Vagina (tissue), 2 donors: ENCODE data around the gene ATP5MG. TPM values are rescaled to one million over a fixed set of nuclear protein-coding genes. Genes with fewer than 3 reads are reported as not detected.

ENCODE experiments used
- DNase-seq, 2 donors: peaks; one replicate each; pipeline ENCODE4 v3.0.0-alpha.2; 2017; ENCODE audit errors: extremely low spot score in 2 of 2
- H3K27ac ChIP-seq: fragments of 200-600 bp; sonication (generic); one replicate; pipeline ENCODE4 v1.5.1; 2019
- H3K27me3 ChIP-seq: fragments of 200-600 bp; sonication (generic); one replicate; pipeline ENCODE4 v1.5.1; 2019
- H3K36me3 ChIP-seq, 2 donors: fragments of 200-600 bp; sonication (generic); one replicate each; pipeline ENCODE4 v1.5.1; 2017 to 2019
- H3K4me1 ChIP-seq: fragments of 200-600 bp; sonication (generic); one replicate; pipeline ENCODE4 v1.5.1; 2019
- H3K4me3 ChIP-seq, 2 donors: fragments of 200-600 bp; sonication (generic); 1 replicate in 1 of 2; 2 replicates in 1 of 2; pipeline ENCODE4 v1.5.1; 2016 to 2019
- H3K9me3 ChIP-seq: fragments of 200-600 bp; sonication (generic); one replicate; pipeline ENCODE4 v1.5.1; 2019
- POLR2A ChIP-seq, 2 donors: fragments of 450-650 bp; IDR thresholded peaks; one replicate each; pipeline ENCODE4 v1.6.1; 2017; ENCODE audit warnings: antibody characterized with exemption in 2 of 2, mild to moderate bottlenecking in 2 of 2, moderate library complexity in 2 of 2
- POLR2AphosphoS5 ChIP-seq, 2 donors: sonication (generic); formaldehyde crosslinking; IDR thresholded peaks; one replicate each; pipeline ENCODE4 v1.9.0; 2017; ENCODE audit warnings: antibody characterized with exemption in 2 of 2, mild to moderate bottlenecking in 2 of 2, low read depth in 1 of 2; ENCODE audit not compliant: insufficient read depth in 1 of 2
- intact Hi-C: fragments of 100-400 bp; cut with DNase I; formaldehyde crosslinking; loops from one replicate; pipeline ENCODE4 v1.15.1; 2023
- total RNA-seq: library from RNA; depleted of rRNA; stranded (reverse); fragments of >200 nt; gene quantifications from one replicate; pipeline ENCODE4 v1.2.3, GENCODE V29; 2016
- TF ChIP-seq, protein P1 (sequence below), 3 experiments: fragments of 450-650 bp in 2 of 3; fragments of 200-600 bp in 1 of 3; sonication (generic) in 1 of 3; IDR thresholded peaks; one replicate each; pipeline ENCODE4 v1.5.1; 2017 to 2019; ENCODE audit warnings: antibody characterized with exemption in 3 of 3, mild to moderate bottlenecking in 2 of 3, moderate library complexity in 2 of 3

The ATP5MG gene
- total RNA-seq, 1 donor from 2014 or later = 169 TPM

DNA sequence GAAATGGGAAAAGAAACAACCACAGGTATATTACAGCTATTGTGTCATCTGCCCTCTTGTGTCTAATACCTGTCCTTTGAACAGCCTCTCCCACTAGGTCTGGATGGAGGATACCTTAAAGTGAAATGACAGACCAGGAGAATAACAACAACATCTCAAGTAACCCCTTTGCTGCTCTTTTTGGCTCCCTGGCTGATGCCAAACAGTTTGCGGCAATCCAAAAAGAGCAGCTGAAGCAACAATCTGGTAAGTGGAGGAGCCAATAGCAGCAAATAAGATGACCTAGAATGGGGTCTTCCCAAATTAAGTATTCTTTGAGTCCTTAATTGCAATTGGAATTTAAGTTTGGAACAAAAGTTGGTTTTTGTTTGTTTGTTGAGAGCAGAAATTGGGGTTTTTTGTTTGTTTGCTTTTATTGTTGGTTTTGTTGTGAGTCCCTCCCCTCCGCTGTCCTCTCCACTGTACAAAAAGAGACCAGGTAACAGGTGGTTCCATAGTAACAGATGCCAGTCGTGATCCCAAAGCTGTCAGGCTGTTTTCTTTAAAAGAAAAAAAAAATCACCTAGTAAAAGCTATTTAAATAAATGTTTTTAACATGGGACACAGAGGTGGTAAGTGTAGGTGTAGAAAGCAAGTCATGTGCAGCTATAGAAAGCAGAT lies 36.3 kb upstream of the ATP5MG start:
- H3K9me3 ChIP-seq = no peaks in the 10 kb centered on the region
- peaks cover 26% of the 10 kb centered on the region for H3K4me1 ChIP-seq
- TF ChIP-seq, protein P1, sequence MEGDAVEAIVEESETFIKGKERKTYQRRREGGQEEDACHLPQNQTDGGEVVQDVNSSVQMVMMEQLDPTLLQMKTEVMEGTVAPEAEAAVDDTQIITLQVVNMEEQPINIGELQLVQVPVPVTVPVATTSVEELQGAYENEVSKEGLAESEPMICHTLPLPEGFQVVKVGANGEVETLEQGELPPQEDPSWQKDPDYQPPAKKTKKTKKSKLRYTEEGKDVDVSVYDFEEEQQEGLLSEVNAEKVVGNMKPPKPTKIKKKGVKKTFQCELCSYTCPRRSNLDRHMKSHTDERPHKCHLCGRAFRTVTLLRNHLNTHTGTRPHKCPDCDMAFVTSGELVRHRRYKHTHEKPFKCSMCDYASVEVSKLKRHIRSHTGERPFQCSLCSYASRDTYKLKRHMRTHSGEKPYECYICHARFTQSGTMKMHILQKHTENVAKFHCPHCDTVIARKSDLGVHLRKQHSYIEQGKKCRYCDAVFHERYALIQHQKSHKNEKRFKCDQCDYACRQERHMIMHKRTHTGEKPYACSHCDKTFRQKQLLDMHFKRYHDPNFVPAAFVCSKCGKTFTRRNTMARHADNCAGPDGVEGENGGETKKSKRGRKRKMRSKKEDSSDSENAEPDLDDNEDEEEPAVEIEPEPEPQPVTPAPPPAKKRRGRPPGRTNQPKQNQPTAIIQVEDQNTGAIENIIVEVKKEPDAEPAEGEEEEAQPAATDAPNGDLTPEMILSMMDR (IDR thresholded peaks at IDR 0.05) = no peak
- TF ChIP-seq POLR2AphosphoS5 (IDR thresholded peaks at IDR 0.05; ENCODE audit: insufficient read depth in 1 of 2, low read depth in 1 of 2) (no peak), POLR2A (IDR thresholded peaks at IDR 0.05) (no peak)
- H3K27ac ChIP-seq = no peak overlapping the region
- no peaks in the 10 kb centered on the region for H3K27me3 ChIP-seq
- intact Hi-C loops = no loop called here
- no peak overlapping the region for H3K4me3 ChIP-seq
- DNase-seq = no peak
- H3K36me3 ChIP-seq = peaks cover 0 to 38% of the 10 kb centered on the region in 2 donors

DNA sequence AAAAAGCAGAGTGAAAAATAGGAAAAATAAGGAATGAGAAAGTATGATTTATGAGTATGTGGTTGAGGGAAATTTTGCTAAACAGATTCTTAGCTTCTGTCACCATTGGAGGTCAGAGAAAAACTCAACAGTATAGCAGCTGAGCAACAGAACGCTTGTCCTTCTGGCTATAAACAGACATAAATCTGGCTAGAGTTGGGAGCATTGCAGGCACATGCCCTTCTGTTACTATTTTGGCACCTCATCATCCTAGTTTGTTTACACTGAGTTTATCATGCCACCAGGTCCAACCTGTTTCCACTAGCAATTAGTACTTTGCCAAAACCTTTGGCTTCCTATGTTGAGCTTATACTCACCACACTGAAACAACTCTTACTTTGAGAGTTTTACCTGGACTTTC lies 35.1 kb upstream of the ATP5MG start:
- H3K27me3 ChIP-seq = no peaks in the 10 kb centered on the region
- no peak for DNase-seq
- peaks cover 14% of the 10 kb centered on the region for H3K4me1 ChIP-seq
- no peaks in the 10 kb centered on the region for H3K9me3 ChIP-seq
- H3K4me3 ChIP-seq = no peak overlapping the region
- TF ChIP-seq POLR2A (IDR thresholded peaks at IDR 0.05) (no peak), POLR2AphosphoS5 (IDR thresholded peaks at IDR 0.05; ENCODE audit: insufficient read depth in 1 of 2, low read depth in 1 of 2) (peak in 1 of 2 donors; percentile 46)
- intact Hi-C loops = no loop called here
- H3K27ac ChIP-seq = no peak overlapping the region
- peaks cover 6 to 50% of the 10 kb centered on the region in 2 donors for H3K36me3 ChIP-seq

DNA sequence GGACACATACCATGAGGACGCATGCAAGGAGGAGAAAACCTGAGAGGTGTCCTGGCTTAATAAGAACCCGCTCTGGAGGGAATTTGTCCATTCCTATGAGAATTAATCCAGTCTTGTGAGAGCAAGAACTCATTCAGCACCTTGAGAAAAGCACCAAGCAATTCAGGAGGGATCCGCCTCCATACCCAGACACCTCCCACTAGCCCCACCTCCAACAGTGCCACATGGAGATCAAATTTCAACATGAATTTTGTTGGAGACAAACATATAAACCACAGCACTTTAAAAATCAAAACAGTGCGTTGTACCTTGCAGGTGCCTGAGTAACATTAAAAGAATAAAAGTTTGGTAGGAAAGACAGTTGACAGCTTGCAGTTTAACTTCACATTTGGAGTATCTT lies 30.6 kb upstream of the ATP5MG start:
- no peak overlapping the region for H3K4me3 ChIP-seq
- intact Hi-C loops = no loop called here
- no peak for TF ChIP-seq POLR2AphosphoS5 (IDR thresholded peaks at IDR 0.05; ENCODE audit: insufficient read depth in 1 of 2, low read depth in 1 of 2)
- TF ChIP-seq POLR2A (IDR thresholded peaks at IDR 0.05) = no peak
- TF ChIP-seq, protein P1 (IDR thresholded peaks at IDR 0.05) = no peak
- no peaks in the 10 kb centered on the region for H3K9me3 ChIP-seq
- H3K27me3 ChIP-seq = no peaks in the 10 kb centered on the region
- H3K36me3 ChIP-seq = peaks cover 8 to 80% of the 10 kb centered on the region in 2 donors
- no peak overlapping the region for H3K27ac ChIP-seq
- no peaks in the 10 kb centered on the region for H3K4me1 ChIP-seq
- DNase-seq = no peak

DNA sequence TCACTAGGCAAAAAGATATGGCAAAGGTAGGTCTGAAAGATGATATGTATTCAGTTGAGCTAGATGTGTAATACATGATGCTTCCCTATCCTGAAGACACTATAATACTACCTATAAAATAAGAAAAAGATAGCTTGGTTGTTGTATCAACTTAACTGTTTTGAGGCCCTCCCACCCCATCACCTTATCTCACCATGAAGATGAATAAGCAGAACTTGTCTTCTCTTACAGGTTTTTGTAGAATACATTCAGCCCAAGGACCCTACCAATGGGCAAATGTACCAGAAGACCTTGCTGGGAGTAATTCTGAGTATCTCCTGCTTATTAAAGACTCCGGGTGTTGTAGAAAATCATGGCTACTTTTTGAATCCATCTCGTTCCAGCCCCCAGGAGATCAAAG lies 28.1 kb upstream of the ATP5MG start:
- intact Hi-C loops = no loop called here
- Histone ChIP-seq H3K27me3 (no peaks in the 10 kb centered on the region), H3K36me3 (peaks cover 8 to 91% of the 10 kb centered on the region in 2 donors), H3K4me1 (no peaks in the 10 kb centered on the region), H3K27ac (no peak overlapping the region), H3K4me3 (no peak overlapping the region), H3K9me3 (no peaks in the 10 kb centered on the region)
- DNase-seq = no peak
- no peak for TF ChIP-seq POLR2AphosphoS5 (IDR thresholded peaks at IDR 0.05; ENCODE audit: insufficient read depth in 1 of 2, low read depth in 1 of 2)
- TF ChIP-seq POLR2A (IDR thresholded peaks at IDR 0.05) = no peak
- TF ChIP-seq, protein P1 (IDR thresholded peaks at IDR 0.05) = no peak

DNA sequence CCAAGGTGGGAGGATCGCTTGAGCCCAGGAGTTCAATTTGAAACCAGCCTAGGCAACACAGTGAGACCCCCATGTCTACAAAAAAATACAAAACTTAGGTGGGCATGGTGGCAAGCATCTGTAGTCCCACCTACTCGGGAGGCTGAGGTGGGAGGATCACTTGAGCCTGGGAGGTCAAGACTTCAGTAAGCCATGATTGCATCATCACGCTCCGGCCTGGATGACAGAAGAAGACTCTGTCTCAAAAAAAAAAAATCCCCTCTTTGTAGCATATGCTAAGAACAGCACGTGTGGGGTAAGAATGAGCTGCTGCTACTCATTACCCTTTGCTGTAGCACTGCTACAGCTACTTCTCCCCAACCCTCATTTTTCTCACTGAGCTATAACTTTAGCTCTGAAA lies 27.5 kb upstream of the ATP5MG start:
- Histone ChIP-seq H3K4me1 (no peaks in the 10 kb centered on the region), H3K4me3 (no peak overlapping the region), H3K27ac (no peak overlapping the region), H3K27me3 (no peaks in the 10 kb centered on the region), H3K36me3 (peaks cover 8 to 91% of the 10 kb centered on the region in 2 donors), H3K9me3 (no peaks in the 10 kb centered on the region)
- no peak for DNase-seq
- intact Hi-C loops = no loop called here
- no peak for TF ChIP-seq POLR2AphosphoS5 (IDR thresholded peaks at IDR 0.05; ENCODE audit: insufficient read depth in 1 of 2, low read depth in 1 of 2)
- TF ChIP-seq, protein P1 (IDR thresholded peaks at IDR 0.05) = no peak
- no peak for TF ChIP-seq POLR2A (IDR thresholded peaks at IDR 0.05)
